Measurements from ENCODE around the gene ADAMTS20. TPM values are rescaled to one million over a fixed set of nuclear protein-coding genes. Genes with fewer than 3 reads are reported as not detected.

ADAMTS20 gene
- total and polyA plus RNA-seq, 2 donors (not counting 3 experiments of a cell fraction or from before 2014, with no cell fraction given) = not detected

DNA sequence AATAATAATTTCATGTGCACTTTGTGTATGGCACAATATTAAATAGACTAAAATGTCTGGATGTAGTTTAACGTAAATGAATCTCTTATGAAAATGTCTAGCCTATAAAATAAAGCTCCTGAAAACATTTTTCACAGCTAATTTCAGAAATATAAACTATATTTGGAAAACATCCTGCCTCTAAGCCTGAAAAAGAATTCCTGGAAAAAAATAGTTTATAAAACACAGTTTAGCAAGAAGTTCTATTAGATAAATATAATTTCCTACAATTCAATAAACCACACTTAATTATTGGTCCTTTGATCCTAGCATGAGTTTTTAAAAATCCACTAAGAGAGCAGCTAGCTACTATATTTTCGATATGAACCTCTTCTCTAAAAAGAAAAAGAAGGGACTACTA lies 159.9 kb downstream of the ADAMTS20 start:
- DNase-seq (ENCODE audit: low read depth, low spot score) = no peak
- no peaks in the 10 kb centered on the region for H3K9me1 ChIP-seq (replicated peaks; ENCODE audit: control insufficient read depth, extremely low read depth, insufficient read depth, low read length)
- H3K9me3 ChIP-seq (replicated peaks; ENCODE audit: control insufficient read depth, insufficient read depth, low read length) = no peaks in the 10 kb centered on the region
- H3K79me2 ChIP-seq (ENCODE audit: control insufficient read depth, insufficient read depth, low read length) = no peaks in the 10 kb centered on the region
- dilution Hi-C loops (cut with MboI; ENCODE audit: extremely low pct_ligation_motif_present, low sequenced_read_pairs) = no loop called here
- no peak overlapping the region for H3K9ac ChIP-seq (replicated peaks; ENCODE audit: extremely low read depth, insufficient read depth, low read length)
- H3K27ac ChIP-seq (ENCODE audit: insufficient read depth, low read depth, low read length) = no peak overlapping the region
- no peaks in the 10 kb centered on the region for H3K4me1 ChIP-seq (ENCODE audit: control insufficient read depth, extremely low read depth, insufficient read depth, low read length)
- TF ChIP-seq JUN (IDR thresholded peaks at IDR 0.05; ENCODE audit: borderline replicate concordance, insufficient read depth, insufficient read length, low read depth) = no peak
- TF ChIP-seq POLR2A (IDR thresholded peaks at IDR 0.05; ENCODE audit: low read depth, low read length) = no peak
- TF ChIP-seq, protein P1, sequence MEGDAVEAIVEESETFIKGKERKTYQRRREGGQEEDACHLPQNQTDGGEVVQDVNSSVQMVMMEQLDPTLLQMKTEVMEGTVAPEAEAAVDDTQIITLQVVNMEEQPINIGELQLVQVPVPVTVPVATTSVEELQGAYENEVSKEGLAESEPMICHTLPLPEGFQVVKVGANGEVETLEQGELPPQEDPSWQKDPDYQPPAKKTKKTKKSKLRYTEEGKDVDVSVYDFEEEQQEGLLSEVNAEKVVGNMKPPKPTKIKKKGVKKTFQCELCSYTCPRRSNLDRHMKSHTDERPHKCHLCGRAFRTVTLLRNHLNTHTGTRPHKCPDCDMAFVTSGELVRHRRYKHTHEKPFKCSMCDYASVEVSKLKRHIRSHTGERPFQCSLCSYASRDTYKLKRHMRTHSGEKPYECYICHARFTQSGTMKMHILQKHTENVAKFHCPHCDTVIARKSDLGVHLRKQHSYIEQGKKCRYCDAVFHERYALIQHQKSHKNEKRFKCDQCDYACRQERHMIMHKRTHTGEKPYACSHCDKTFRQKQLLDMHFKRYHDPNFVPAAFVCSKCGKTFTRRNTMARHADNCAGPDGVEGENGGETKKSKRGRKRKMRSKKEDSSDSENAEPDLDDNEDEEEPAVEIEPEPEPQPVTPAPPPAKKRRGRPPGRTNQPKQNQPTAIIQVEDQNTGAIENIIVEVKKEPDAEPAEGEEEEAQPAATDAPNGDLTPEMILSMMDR (IDR thresholded peaks at IDR 0.05; ENCODE audit: extremely low read depth in 1 of 2, insufficient read depth in 1 of 2, low read depth in 1 of 2, low read length in 2 of 2) = no peak
- no peak for TF ChIP-seq GATA2 (IDR thresholded peaks at IDR 0.05; ENCODE audit: insufficient read depth, insufficient read length, low read depth, low read length)
- no peak for TF ChIP-seq POLR2AphosphoS5 (IDR thresholded peaks at IDR 0.05; ENCODE audit: insufficient read depth, low read depth, low read length)
- no peak for TF ChIP-seq FOS (IDR thresholded peaks at IDR 0.05; ENCODE audit: borderline replicate concordance, insufficient read depth, low read length)
- TF ChIP-seq EZH2 (IDR thresholded peaks at IDR 0.05; ENCODE audit: borderline replicate concordance, low read depth, low read length, severe bottlenecking) = no peak
- TF ChIP-seq, protein P2, sequence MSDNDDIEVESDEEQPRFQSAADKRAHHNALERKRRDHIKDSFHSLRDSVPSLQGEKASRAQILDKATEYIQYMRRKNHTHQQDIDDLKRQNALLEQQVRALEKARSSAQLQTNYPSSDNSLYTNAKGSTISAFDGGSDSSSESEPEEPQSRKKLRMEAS (IDR thresholded peaks at IDR 0.05; ENCODE audit: insufficient read depth, insufficient read length) = no peak
- TF ChIP-seq MYC (IDR thresholded peaks at IDR 0.05; ENCODE audit: low read depth, low read length) = no peak
- H3K27me3 ChIP-seq (ENCODE audit: control insufficient read depth in 2 of 2, insufficient read depth in 2 of 2, low read length in 2 of 2) = peaks cover 0 to 1% of the 10 kb centered on the region in 2 experiments
- BruUV-seq (replicated peaks) = no TSS peak
- no peaks in the 10 kb centered on the region for H3K36me3 ChIP-seq (ENCODE audit: control insufficient read depth in 2 of 2, extremely low read depth in 1 of 2, insufficient read depth in 2 of 2, low read length in 2 of 2)
- H4K20me1 ChIP-seq (replicated peaks; ENCODE audit: control insufficient read depth, extremely low read depth, insufficient read depth, low read length) = no peaks in the 10 kb centered on the region
- H3K4me3 ChIP-seq (replicated peaks in 1 of 3; ENCODE audit: insufficient read depth in 1 of 3, low read depth in 1 of 3, low read length in 3 of 3) = no peak overlapping the region
- no peak for FAIRE-seq
- POLR2A ChIA-PET = no interaction called here
- CTCF ChIA-PET = interaction anchor here (0.9 kb wide), 1 partner anchor 11 kb away, joined by 3 read pairs; no protein-coding TSS in a partner anchor
- no peak overlapping the region for H3K4me2 ChIP-seq (ENCODE audit: insufficient read depth, low read length)
- intact Hi-C loops (cut with micrococcal nuclease) = no loop called here
- no peak overlapping the region for H2AFZ ChIP-seq (ENCODE audit: low read depth, low read length)
